GM23338 (cell line): ENCODE measurements around the gene MGAT3. TPM values are rescaled to one million over a fixed set of nuclear protein-coding genes. Genes with fewer than 3 reads are reported as not detected.

Source experiments
- ATAC-seq: fragments of 200-7000 bp; cut with Tn5 transposase; 3 replicates; pipeline ENCODE4 v1.9.1; 2020
- DNase-seq: peaks from one replicate; pipeline ENCODE4 v3.0.0-alpha.2; 2015; ENCODE audit warnings: low spot score
- H2AFZ ChIP-seq: fragments of 200-600 bp; sonication (generic); 2 replicates; pipeline ENCODE4 v1.8.0; 2016; ENCODE audit warnings: antibody characterized with exemption, mild to moderate bottlenecking, moderate library complexity
- H3F3A ChIP-seq: fragments of 200-600 bp; sonication (generic); replicated peaks from 2 replicates; pipeline ENCODE4 v1.8.0; 2017; ENCODE audit warnings: antibody characterized with exemption, mixed run types, low read depth
- H3K27ac ChIP-seq: fragments of 200-600 bp; sonication (generic); 2 replicates; pipeline ENCODE4 v1.6.1; 2016; ENCODE audit warnings: low read depth
- H3K27me3 ChIP-seq: fragments of 200-600 bp; sonication (generic); 2 replicates; pipeline ENCODE4 v1.8.0; 2016; ENCODE audit warnings: mild to moderate bottlenecking, mixed run types, moderate library complexity; ENCODE audit not compliant: insufficient read depth
- H3K36me3 ChIP-seq: fragments of 200-600 bp; sonication (generic); 2 replicates; pipeline ENCODE4 v1.8.0; 2016; ENCODE audit warnings: mild to moderate bottlenecking; ENCODE audit not compliant: insufficient read depth
- H3K4me1 ChIP-seq: fragments of 200-600 bp; sonication (generic); 2 replicates; pipeline ENCODE4 v1.8.0; 2016; ENCODE audit warnings: mild to moderate bottlenecking, moderate library complexity; ENCODE audit not compliant: insufficient read depth
- H3K4me2 ChIP-seq: fragments of 200-600 bp; sonication (generic); 2 replicates; pipeline ENCODE4 v1.7.1; 2017; ENCODE audit warnings: mixed run types
- H3K4me3 ChIP-seq: fragments of 200-600 bp; sonication (generic); 2 replicates; pipeline ENCODE4 v1.6.1; 2016; ENCODE audit warnings: mixed run types
- H3K79me2 ChIP-seq: fragments of 200-600 bp; sonication (generic); replicated peaks from 2 replicates; pipeline ENCODE4 v1.8.0; 2017; ENCODE audit warnings: mild to moderate bottlenecking; ENCODE audit not compliant: insufficient read depth
- H3K9me2 ChIP-seq: fragments of 200-600 bp; sonication (generic); 2 replicates; pipeline ENCODE4 v1.8.0; 2017; ENCODE audit not compliant: insufficient read depth
- H4K20me1 ChIP-seq: fragments of 200-600 bp; sonication (generic); replicated peaks from 2 replicates; pipeline ENCODE4 v1.8.0; 2017; ENCODE audit warnings: mild to moderate bottlenecking; ENCODE audit not compliant: insufficient read depth
- H3K27ac Mint-ChIP-seq: 2 replicates; pipeline ENCODE4 v1.8.0; 2020; ENCODE audit warnings: inconsistent platforms, mild to moderate bottlenecking, moderate library complexity, mixed read lengths
- H3K27me3 Mint-ChIP-seq: 3 replicates; pipeline ENCODE4 v1.8.0; 2022; ENCODE audit warnings: low read depth, mild to moderate bottlenecking, moderate library complexity, mixed read lengths, inconsistent platforms; ENCODE audit not compliant: insufficient read depth, poor library complexity
- H3K36me3 Mint-ChIP-seq: 3 replicates; pipeline ENCODE4 v1.8.0; 2021; ENCODE audit warnings: low read depth, mild to moderate bottlenecking, inconsistent platforms, moderate library complexity, mixed read lengths
- H3K4me1 Mint-ChIP-seq: 3 replicates; pipeline ENCODE4 v1.8.0; 2020; ENCODE audit warnings: mild to moderate bottlenecking, inconsistent platforms, mixed read lengths
- H3K4me3 Mint-ChIP-seq: 3 replicates; pipeline ENCODE4 v1.8.0; 2021; ENCODE audit warnings: moderate library complexity, mild to moderate bottlenecking, inconsistent platforms, mixed read lengths
- H3K9me3 Mint-ChIP-seq: 3 replicates; pipeline ENCODE4 v1.8.0; 2020; ENCODE audit warnings: moderate library complexity, mild to moderate bottlenecking, inconsistent platforms, mixed read lengths
- CREB1 ChIP-seq: fragments of 250-450 bp; sonication (Bioruptor Pico); IDR thresholded peaks from 2 replicates; pipeline ENCODE4 v1.5.0; 2020; ENCODE audit warnings: low read depth, mild to moderate bottlenecking, moderate library complexity
- EZH2phosphoT487 ChIP-seq: fragments of 200-600 bp; sonication (generic); IDR thresholded peaks from one replicate; pipeline ENCODE4 v1.8.1; 2018; ENCODE audit warnings: antibody characterized with exemption; ENCODE audit not compliant: unreplicated experiment
- JUNB ChIP-seq: IDR thresholded peaks from one replicate; pipeline ENCODE4 v1.6.1; 2016; ENCODE audit warnings: antibody characterized with exemption; ENCODE audit not compliant: unreplicated experiment
- NANOG ChIP-seq: IDR thresholded peaks from 2 replicates; pipeline ENCODE4 v1.6.1; 2016; ENCODE audit warnings: antibody characterized with exemption, borderline replicate concordance
- POLR2AphosphoS5 ChIP-seq: IDR thresholded peaks from 2 replicates; pipeline ENCODE4 v1.6.1; 2016; ENCODE audit warnings: antibody characterized with exemption, low read depth
- REST ChIP-seq: IDR thresholded peaks from one replicate; pipeline ENCODE4 v1.6.1; 2018; ENCODE audit warnings: antibody characterized with exemption; ENCODE audit not compliant: unreplicated experiment
- STAT1 ChIP-seq: IDR thresholded peaks from one replicate; pipeline ENCODE4 v1.6.1; 2016; ENCODE audit warnings: antibody characterized with exemption; ENCODE audit not compliant: unreplicated experiment
- ZNF114 ChIP-seq: fragments of 250-450 bp; sonication (Bioruptor Pico); IDR thresholded peaks from 2 replicates; pipeline ENCODE4 v1.5.0; 2020; ENCODE audit warnings: mild to moderate bottlenecking, moderate library complexity
- ZNF331 ChIP-seq: fragments of 250-450 bp; sonication (Bioruptor Pico); IDR thresholded peaks from 2 replicates; pipeline ENCODE4 v1.5.0; 2020; ENCODE audit warnings: low read depth, mild to moderate bottlenecking, moderate library complexity
- ZNF462 ChIP-seq: fragments of 250-450 bp; sonication (Bioruptor Pico); IDR thresholded peaks from 2 replicates; pipeline ENCODE4 v1.5.0; 2020; ENCODE audit warnings: mild to moderate bottlenecking, moderate library complexity
- polyA plus RNA-seq: library from polyadenylated mRNA; unstranded; fragments of >200 nt; fragmentation: Nextera tagmentation; extraction: Ambion mirVana; gene quantifications from 2 replicates; pipeline ENCODE4 v1.2.1, GENCODE V29; 2016
- total RNA-seq: library from RNA; depleted of rRNA; stranded (reverse); fragments of >200 nt; shearing (Covaris generic); gene quantifications from 2 replicates; pipeline ENCODE4 v1.2.3, GENCODE V29; 2014

Gene MGAT3
- total and polyA plus RNA-seq, 2 experiments from 2014 or later, result 1.7 to 10.2 TPM

GRCh38 chr22:39469681-39470450, 13.1 kb downstream of the MGAT3 start:
- Mint-ChIP-seq H3K9me3 (no peaks in the 10 kb centered on the region), H3K36me3 (no peaks in the 10 kb centered on the region), H3K27me3 (peaks cover 25% of the 10 kb centered on the region), H3K27ac (no peak overlapping the region), H3K4me3 (no peak overlapping the region), H3K4me1 (peaks cover 56% of the 10 kb centered on the region)
- Histone ChIP-seq H3K27ac (no peak overlapping the region), H3K4me2 (peak overlapping the region; percentile 73), H3K9me2 (no peaks in the 10 kb centered on the region), H4K20me1 (no peaks in the 10 kb centered on the region), H3K36me3 (no peaks in the 10 kb centered on the region), H3K79me2 (no peaks in the 10 kb centered on the region), H3F3A (peaks cover 14% of the 10 kb centered on the region), H3K4me3 (no peak overlapping the region), H2AFZ (no peak overlapping the region), H3K27me3 (no peaks in the 10 kb centered on the region), H3K4me1 (peaks cover 39% of the 10 kb centered on the region)
- no peak for TF ChIP-seq NANOG
- no peak for DNase-seq
- peak; percentile 15 for ATAC-seq

- Histone ChIP-seq H3K36me3 (no peaks in the 10 kb centered on the region), H3K4me2 (peak overlapping the region; percentile 73), H3K9me2 (no peaks in the 10 kb centered on the region), H3K4me1 (peaks cover 46% of the 10 kb centered on the region), H3K27me3 (no peaks in the 10 kb centered on the region), H2AFZ (no peak overlapping the region), H3K4me3 (peak overlapping the region; percentile 20; the same call in 1 of the 2 replicates), H4K20me1 (no peaks in the 10 kb centered on the region), H3K27ac (no peak overlapping the region), H3K79me2 (no peaks in the 10 kb centered on the region), H3F3A (peaks cover 14% of the 10 kb centered on the region)
- Mint-ChIP-seq H3K4me3 (no peak overlapping the region; the same call in 2 of the 3 replicates), H3K36me3 (no peaks in the 10 kb centered on the region), H3K27ac (no peak overlapping the region; the same call in 1 of the 2 replicates), H3K27me3 (peaks cover 25% of the 10 kb centered on the region), H3K9me3 (no peaks in the 10 kb centered on the region), H3K4me1 (peaks cover 63% of the 10 kb centered on the region)
- DNase-seq, result no peak
- peak; percentile 22 for ATAC-seq
- TF ChIP-seq CREB1 (CRISPR knock-in tag) (no peak), ZNF462 (CRISPR knock-in tag) (no peak), REST (no peak), EZH2phosphoT487 (no peak), JUNB (no peak), ZNF331 (CRISPR knock-in tag) (no peak), STAT1 (no peak), POLR2AphosphoS5 (no peak), ZNF114 (CRISPR knock-in tag) (no peak)
Observed at GRCh38 chr22:39470451-39471291, 13.9 kb downstream of the MGAT3 start.
